ENCODE results near the gene PRKAA1.
A peak's percentile ranks its signal among the peaks of the same experiment; 100 is the strongest.
"Not testable (repeated sequence)": the region's sequence is repeated elsewhere in the genome, so short reads cannot be mapped to it uniquely, and the experiment has no call there.

PRKAA1 gene

DNA sequence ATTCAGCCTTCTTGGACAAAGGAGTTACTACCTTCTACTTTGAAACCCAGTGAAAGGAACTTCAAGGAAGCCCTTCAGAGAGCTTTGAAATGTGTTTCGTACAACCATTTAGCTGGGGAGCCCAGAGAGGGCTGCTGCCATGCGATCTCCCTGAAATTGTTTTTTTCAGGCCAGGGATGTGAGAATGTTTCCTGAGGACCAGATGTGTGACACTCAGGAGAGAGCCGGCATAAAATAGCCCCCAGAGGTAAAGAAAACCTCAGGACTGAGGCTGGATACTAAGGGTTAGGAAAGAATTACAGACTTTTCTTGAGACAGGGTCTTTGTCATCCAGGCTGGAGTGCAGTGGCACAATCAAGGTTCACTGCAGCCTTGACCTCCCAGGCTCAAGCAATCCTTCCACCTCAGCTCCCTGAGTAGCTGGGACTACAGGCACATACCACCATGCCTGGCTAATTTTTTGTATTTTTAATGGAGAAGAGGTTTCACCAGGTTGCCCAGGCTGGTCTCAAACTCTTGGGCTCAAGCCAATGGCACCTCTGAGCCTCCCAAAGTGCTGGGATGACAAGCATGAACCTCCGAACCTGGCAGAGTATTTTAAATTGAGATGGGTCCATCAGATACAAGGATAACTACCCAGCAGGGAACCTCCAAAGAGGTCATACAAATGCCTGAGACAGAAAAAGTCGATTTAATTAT lies 28.5 kb upstream of the PRKAA1 start:
- DNase-seq (ENCODE audit: low read depth in 4 of 4, low spot score in 1 of 4): no peak

- not testable (repeated sequence) for DNase-seq (ENCODE audit: low read depth in 4 of 4, low spot score in 1 of 4)
Observed at GRCh38 chr5:40825461-40826043, 27.4 kb upstream of the PRKAA1 start.

DNA sequence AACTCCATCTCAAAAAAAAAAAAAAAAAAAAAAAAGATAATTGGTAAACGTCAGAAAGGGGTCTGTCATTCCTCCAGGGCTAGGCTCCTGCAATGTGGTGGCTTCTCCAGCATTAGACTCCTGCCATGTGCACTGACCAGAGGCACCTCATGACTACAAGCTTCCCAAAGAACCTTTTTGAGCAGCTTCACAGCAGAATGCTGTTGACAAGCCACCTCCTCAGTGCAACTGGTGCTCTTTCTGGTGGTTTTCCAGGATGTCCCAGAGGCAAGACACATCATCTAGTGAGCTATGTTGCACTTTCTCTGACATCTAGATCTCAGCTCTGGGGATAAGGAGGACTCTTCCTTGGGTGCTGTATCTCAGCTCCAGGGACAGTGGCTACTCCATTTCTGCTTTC lies 25.3 kb upstream of the PRKAA1 start:
- no peak for DNase-seq (ENCODE audit: low read depth in 4 of 4, low spot score in 1 of 4)

- DNase-seq (ENCODE audit: low read depth in 4 of 4, low spot score in 1 of 4): no peak
Observed at GRCh38 chr5:40813698-40814281, 15.6 kb upstream of the PRKAA1 start.

DNA sequence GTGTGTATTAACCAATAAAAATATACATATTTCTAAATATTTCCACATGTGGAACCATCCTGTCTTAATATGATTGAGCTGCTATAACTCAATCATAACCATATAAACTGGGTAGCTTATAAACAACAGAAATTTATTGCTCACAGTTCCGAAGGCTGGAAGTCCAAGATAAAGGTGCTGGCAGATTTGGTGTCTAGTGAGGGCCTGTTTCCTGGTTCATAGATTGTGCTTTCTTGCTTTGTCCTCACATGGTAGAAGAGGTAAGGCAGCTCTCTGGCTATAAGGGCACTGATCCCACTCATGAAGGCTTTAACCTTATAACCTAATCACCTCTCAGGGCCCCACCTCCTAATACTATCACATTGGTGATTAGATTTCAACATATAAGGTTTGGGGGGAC lies 14.0 kb upstream of the PRKAA1 start:
- DNase-seq (ENCODE audit: low read depth in 4 of 4, low spot score in 1 of 4): no peak

DNA sequence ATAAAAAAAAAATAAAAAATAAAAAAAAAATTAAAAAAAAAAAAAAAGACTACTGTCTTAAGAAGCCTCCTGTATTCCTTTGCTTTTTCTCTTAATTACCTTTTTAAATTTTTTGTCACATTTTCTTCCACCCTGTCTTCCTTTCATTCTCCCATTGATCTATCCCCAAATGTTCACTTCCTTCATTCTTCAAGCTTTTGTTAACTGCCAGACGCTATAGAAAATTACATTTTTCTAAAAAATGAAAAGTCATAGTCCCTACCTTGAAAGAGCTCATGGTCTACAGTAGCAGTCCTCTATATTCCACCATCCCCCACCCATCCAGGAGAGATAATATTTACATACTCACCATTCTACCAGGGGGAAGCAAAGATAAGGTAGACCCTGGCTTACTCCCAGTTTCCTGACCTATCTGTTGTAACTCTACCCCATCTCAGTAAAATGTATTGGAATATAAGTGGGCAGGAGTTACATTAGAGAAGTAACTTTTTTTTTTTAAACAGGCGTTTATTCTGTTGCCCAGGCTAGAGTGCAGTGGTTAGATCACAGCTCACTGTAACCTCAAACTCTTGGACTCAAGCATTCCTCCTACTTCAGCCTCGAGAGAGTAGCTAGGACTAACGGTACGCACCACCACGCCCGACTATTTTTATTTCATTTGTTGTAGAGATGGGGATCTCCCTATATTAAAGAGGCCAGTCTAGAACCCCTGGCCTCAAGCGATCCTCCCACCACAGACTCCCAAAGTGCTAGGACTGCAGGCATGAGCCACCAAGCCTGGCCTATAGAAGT lies 3.8 kb upstream of the PRKAA1 start:
- DNase-seq (ENCODE audit: low read depth in 4 of 4, low spot score in 1 of 4): no peak

DNA sequence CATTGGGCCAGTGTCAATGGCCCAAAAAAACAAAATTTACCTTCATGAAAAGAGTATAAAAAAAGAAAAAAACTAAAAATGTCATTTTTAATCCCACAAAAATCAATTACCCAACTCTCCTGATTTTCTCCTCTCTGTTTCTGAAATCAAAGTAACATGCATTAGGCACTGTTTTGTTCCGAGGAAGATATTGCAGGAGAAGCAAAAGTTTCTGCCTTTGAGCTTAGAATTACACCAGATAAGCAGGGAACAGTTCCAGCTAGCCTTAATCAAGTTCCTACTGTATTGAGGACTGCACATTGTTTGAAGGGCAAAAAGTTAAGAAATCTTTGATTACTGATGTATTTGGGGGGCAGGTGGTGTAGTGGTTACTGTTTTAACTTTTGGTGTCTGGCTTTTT lies 1.1 kb upstream of the PRKAA1 start:
- no peak for DNase-seq (ENCODE audit: low read depth in 4 of 4, low spot score in 1 of 4)

GRCh38 chr5:40798801-40799210 lies 632 bp upstream of the PRKAA1 start:
- DNase-seq (ENCODE audit: low read depth in 4 of 4, low spot score in 1 of 4): no peak

DNA sequence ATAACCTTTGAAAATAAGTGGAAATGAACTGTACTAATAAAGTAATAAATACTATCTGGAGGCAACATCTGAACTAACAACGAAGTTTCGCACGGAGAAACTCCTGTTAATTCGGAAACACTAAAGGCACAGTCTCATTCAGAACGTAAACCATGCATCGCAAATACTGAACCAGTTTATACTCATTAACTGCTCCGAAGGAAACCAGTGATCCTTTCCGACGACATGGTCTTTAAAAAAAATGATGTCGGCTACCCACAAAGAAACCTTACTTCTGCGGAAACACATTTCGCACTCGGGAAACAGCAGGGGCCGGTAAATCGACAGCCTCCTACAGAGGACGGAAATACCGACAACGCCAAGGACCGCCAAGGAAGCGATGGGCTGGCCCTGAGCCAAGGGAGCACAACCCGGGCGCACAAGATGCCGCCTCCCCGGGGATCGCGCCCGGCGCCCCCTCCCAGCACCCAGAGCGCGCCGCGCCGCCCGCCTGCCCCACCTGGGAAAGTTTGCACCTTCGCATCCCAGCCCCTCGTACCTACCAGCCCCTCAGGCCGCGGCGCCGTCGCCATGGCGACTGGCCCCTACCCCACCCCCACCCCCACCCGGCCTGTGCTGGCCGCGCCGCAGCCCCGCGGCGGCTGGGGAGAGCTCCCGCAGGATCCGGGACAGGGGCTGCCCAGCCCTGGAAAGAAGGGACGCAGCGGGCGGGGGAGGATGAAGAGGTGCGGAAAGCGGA lies 732 bp downstream of the PRKAA1 start:
- peak; percentile 46 to 70 (median 54) for DNase-seq (ENCODE audit: low read depth in 4 of 4, low spot score in 1 of 4)

GRCh38 chr5:40796487-40796889 lies 1.7 kb downstream of the PRKAA1 start:
- no peak for DNase-seq (ENCODE audit: low read depth in 4 of 4, low spot score in 1 of 4)

- DNase-seq (ENCODE audit: low read depth in 4 of 4, low spot score in 1 of 4): not testable (repeated sequence)
Observed at GRCh38 chr5:40794877-40795276, 3.3 kb downstream of the PRKAA1 start.

GRCh38 chr5:40794340-40794739 lies 3.8 kb downstream of the PRKAA1 start:
- not testable (repeated sequence) for DNase-seq (ENCODE audit: low read depth in 4 of 4, low spot score in 1 of 4)

DNA sequence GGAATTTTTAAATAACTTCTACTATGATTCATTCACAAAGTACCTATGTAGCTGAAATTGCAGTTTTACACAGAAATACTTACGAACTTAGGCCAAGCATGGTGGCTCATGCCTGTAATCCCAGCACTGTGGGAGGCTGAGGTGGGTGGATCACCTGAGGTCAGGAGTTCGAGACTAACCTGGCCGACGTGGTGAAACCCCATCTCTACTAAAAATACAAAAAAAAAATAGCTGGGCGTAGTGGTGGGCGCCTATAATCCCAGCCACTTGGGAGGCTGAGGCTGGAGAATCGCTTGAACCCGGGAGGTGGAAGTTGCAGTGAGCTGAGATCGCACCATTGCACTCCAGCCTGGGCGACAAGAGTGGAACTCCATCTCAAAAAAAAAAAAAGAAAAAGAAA lies 5.5 kb downstream of the PRKAA1 start:
- not testable (repeated sequence) for DNase-seq (ENCODE audit: low read depth in 4 of 4, low spot score in 1 of 4)

- DNase-seq (ENCODE audit: low read depth in 4 of 4, low spot score in 1 of 4): no peak
Observed at GRCh38 chr5:40791715-40792139, 6.4 kb downstream of the PRKAA1 start.

DNA sequence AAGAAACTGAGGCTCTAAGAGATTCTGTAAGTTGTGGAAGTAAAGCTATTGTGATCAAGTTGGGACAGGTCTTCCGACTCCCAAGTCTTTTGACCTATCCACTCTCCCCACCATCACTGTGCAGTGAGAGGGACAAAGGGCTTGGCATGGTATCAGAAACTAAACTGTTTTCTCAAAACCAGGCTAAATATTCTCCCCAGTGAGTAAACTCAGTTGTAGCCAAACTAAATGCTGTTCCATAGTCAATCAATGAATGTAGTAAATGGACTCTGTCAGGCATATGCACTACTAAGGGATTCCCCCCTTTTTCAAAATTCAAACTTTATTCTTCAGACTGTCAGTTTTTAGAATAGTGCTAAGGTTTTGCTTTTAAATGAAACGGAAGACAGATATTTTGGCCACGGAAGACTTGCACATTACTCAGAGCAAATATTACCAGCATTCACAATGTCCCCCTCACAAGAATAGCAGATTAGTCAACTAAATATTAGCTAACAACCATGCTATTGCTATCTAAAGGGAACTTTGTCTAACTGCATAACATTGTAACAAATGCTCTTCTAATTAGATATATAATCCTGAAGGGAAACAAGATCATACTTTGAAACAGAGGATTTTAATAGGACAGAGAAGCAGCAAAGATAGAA lies 7.1 kb downstream of the PRKAA1 start:
- no peak for DNase-seq (ENCODE audit: low read depth in 4 of 4, low spot score in 1 of 4)

DNA sequence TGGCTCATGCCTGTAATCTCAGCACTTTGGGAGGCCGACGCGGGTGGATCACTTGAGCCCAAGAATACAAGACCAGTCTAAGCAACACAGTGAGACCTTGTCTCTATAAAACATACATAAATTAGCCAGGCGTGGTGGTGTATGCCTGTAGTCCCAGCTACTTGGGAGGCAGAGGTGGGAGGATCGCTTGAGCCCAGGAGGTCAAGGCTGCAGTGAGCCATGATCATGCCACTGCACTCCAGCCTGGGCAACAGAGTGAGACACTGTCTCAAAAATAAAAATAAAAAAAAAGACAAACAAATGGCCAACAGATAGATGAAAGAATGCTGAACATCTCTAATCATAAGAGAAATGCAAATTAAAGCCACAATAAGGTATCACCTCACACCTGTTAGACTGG lies 9.2 kb downstream of the PRKAA1 start:
- not testable (repeated sequence) for DNase-seq (ENCODE audit: low read depth in 4 of 4, low spot score in 1 of 4)

GRCh38 chr5:40787986-40788385 lies 10.2 kb downstream of the PRKAA1 start:
- no peak for DNase-seq (ENCODE audit: low read depth in 4 of 4, low spot score in 1 of 4)

GRCh38 chr5:40786664-40787063 lies 11.5 kb downstream of the PRKAA1 start:
- not testable (repeated sequence) for DNase-seq (ENCODE audit: low read depth in 4 of 4, low spot score in 1 of 4)

DNA sequence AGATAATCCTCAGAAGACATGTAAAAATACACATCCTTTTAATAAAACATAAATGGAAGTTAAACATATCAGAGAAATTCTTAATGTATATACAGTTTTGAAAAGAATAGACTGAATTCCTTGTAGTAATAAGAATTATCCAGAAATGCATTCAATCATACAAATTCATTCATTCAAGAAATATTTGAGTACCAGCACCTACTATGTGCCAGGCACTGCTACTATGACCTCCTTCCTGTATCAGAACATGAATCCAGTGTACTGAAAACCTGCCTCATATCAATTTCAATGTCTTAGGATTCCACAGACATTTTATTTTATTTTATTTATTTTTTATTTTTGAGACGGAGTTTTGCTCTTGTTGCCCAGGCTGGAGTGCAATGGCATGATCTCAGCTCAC lies 13.3 kb downstream of the PRKAA1 start:
- DNase-seq (ENCODE audit: low read depth in 4 of 4, low spot score in 1 of 4): no peak

- no peak for DNase-seq (ENCODE audit: low read depth in 4 of 4, low spot score in 1 of 4)
Observed at GRCh38 chr5:40784027-40784653, 14.0 kb downstream of the PRKAA1 start.

Data from stimulated activated CD4-positive, alpha-beta T cell treated with anti-CD3 and anti-CD28 coated beads, Interleukin-1b, Interleukin-23, amount 100 ng/mL, for 24 hours (primary cell).